IMR-90 (cell line): Measurements from ENCODE around the gene LYZL6. TPM values are rescaled to one million over a fixed set of nuclear protein-coding genes. Genes with fewer than 3 reads are reported as not detected.

Source experiments
- ATAC-seq: fragments of 200-7000 bp; cut with Tn5 transposase; 2 replicates; pipeline ENCODE4 v1.9.1; 2020; ENCODE audit warnings: low read depth, mild to moderate bottlenecking, moderate library complexity
- BruUV-seq: library from RNA; stranded (reverse); fragments of 400-500 nt; replicated peaks from 2 replicates; lab custom pipeline; 2021; lab: Mats Ljungman, UMichigan
- CTCF ChIA-PET: fragments of 300-600 bp; formaldehyde crosslinking; extraction: SDS; loops from one replicate; lab custom pipeline; 2021; ENCODE audit warnings: antibody characterized with exemption; lab: Yijun Ruan, JAX
- POLR2A ChIA-PET: fragments of 300-600 bp; sonication (Branson Sonifier 250); formaldehyde crosslinking; loops from one replicate; lab custom pipeline; 2022; ENCODE audit warnings: antibody characterized with exemption; ENCODE audit not compliant: unreplicated experiment; lab: Charles Lee
- DNase-seq: peaks from one replicate; pipeline ENCODE4 v3.0.0; 2013
- H2AFZ ChIP-seq: replicated peaks from 2 replicates; pipeline ENCODE3; 2013; ENCODE audit warnings: low read length, mild to moderate bottlenecking; ENCODE audit not compliant: poor library complexity
- H2AK5ac ChIP-seq: 2 replicates; pipeline ENCODE4 v1.6.1; 2013; ENCODE audit warnings: low read depth, low read length, inconsistent platforms
- H2AK9ac ChIP-seq: replicated peaks from 2 replicates; pipeline ENCODE3; 2013; ENCODE audit warnings: mild to moderate bottlenecking, low read depth, low read length, moderate library complexity; ENCODE audit not compliant: poor library complexity
- H2BK120ac ChIP-seq: 2 replicates; pipeline ENCODE4 v1.6.1; 2013; ENCODE audit warnings: low read depth, low read length, inconsistent platforms
- H2BK15ac ChIP-seq: 3 replicates; pipeline ENCODE4 v1.6.1; 2013; ENCODE audit warnings: low read depth, low read length, inconsistent platforms
- H2BK20ac ChIP-seq: 2 replicates; pipeline ENCODE4 v1.6.1; 2013; ENCODE audit warnings: low read depth, mild to moderate bottlenecking, inconsistent platforms, low read length, moderate library complexity
- H2BK5ac ChIP-seq: 2 replicates; pipeline ENCODE4 v1.6.1; 2013; ENCODE audit warnings: mild to moderate bottlenecking, low read depth, low read length, inconsistent platforms; ENCODE audit not compliant: poor library complexity, severe bottlenecking
- H3K14ac ChIP-seq: replicated peaks from 2 replicates; pipeline ENCODE4 v1.6.1; 2013; ENCODE audit warnings: low read depth, low read length, inconsistent platforms
- H3K18ac ChIP-seq: 2 replicates; pipeline ENCODE4 v1.6.1; 2013; ENCODE audit warnings: low read depth, low read length, control low read depth
- H3K23ac ChIP-seq: 2 replicates; pipeline ENCODE4 v1.6.1; 2013; ENCODE audit warnings: low read depth, low read length, inconsistent platforms
- H3K27ac ChIP-seq: 2 replicates; pipeline ENCODE4 v1.5.1; 2013; ENCODE audit warnings: mild to moderate bottlenecking, control low read depth, low read length; ENCODE audit not compliant: insufficient read depth
- H3K27me3 ChIP-seq: 2 replicates; pipeline ENCODE4 v1.6.1; 2013; ENCODE audit warnings: low read length; ENCODE audit not compliant: control insufficient read depth, insufficient read depth
- H3K36me3 ChIP-seq: 2 replicates; pipeline ENCODE4 v1.6.1; 2013; ENCODE audit warnings: low read length, mixed read lengths; ENCODE audit not compliant: control insufficient read depth, insufficient read depth
- H3K4ac ChIP-seq: 2 replicates; pipeline ENCODE4 v1.6.1; 2013; ENCODE audit warnings: low read depth, low read length, inconsistent platforms
- H3K4me1 ChIP-seq: 2 replicates; pipeline ENCODE4 v1.6.1; 2013; ENCODE audit warnings: low read length, mixed read lengths; ENCODE audit not compliant: control insufficient read depth, insufficient read depth
- H3K4me2 ChIP-seq: 2 replicates; pipeline ENCODE4 v1.6.1; 2013; ENCODE audit warnings: low read depth, mild to moderate bottlenecking, control low read depth, low read length, moderate library complexity
- H3K4me3 ChIP-seq: 2 replicates; pipeline ENCODE4 v1.5.1; 2013; ENCODE audit warnings: low read depth, mild to moderate bottlenecking, control low read depth, low read length, moderate library complexity; ENCODE audit not compliant: insufficient read depth
- H3K56ac ChIP-seq: 2 replicates; pipeline ENCODE4 v1.6.1; 2013; ENCODE audit warnings: low read length, inconsistent platforms; ENCODE audit not compliant: insufficient read depth; ENCODE audit errors: extremely low read depth
- H3K79me1 ChIP-seq, 2 experiments: 2 replicates each; pipeline ENCODE4 v1.6.1; 2013; ENCODE audit warnings: low read length in 2 of 2, inconsistent platforms in 1 of 2, low read depth in 1 of 2
- H3K9ac ChIP-seq: 2 replicates; pipeline ENCODE4 v1.6.1; 2013; ENCODE audit warnings: low read depth, low read length, control low read depth
- H3K9me1 ChIP-seq: 2 replicates; pipeline ENCODE4 v1.6.1; 2013; ENCODE audit warnings: low read length, inconsistent platforms; ENCODE audit not compliant: insufficient read depth
- H3K9me3 ChIP-seq: 2 replicates; pipeline ENCODE4 v1.6.1; 2013; ENCODE audit warnings: low read length; ENCODE audit not compliant: control insufficient read depth, insufficient read depth
- H4K20me1 ChIP-seq: 2 replicates; pipeline ENCODE4 v1.6.1; 2013; ENCODE audit warnings: low read length, inconsistent platforms; ENCODE audit not compliant: insufficient read depth
- H4K5ac ChIP-seq: 2 replicates; pipeline ENCODE4 v1.6.1; 2013; ENCODE audit warnings: mild to moderate bottlenecking, low read depth, low read length, control low read depth
- H4K8ac ChIP-seq, 2 experiments: 2 replicates each; pipeline ENCODE4 v1.6.1; 2013; ENCODE audit warnings: low read depth in 2 of 2, low read length in 2 of 2, control low read depth in 1 of 2, inconsistent platforms in 1 of 2
- H4K91ac ChIP-seq: 2 replicates; pipeline ENCODE4 v1.6.1; 2013; ENCODE audit warnings: low read depth, low read length, inconsistent platforms; ENCODE audit not compliant: insufficient read depth
- MXI1 ChIP-seq: IDR thresholded peaks from 2 replicates; pipeline ENCODE4 v1.6.1; 2012; ENCODE audit warnings: low read depth, mild to moderate bottlenecking, low read length, moderate library complexity, borderline replicate concordance
- SMC3 ChIP-seq: fragments of 150-350 bp; IDR thresholded peaks from 2 replicates; pipeline ENCODE4 v1.6.1; 2016; ENCODE audit warnings: low read depth, mild to moderate bottlenecking, antibody characterized with exemption, low read length, moderate library complexity
- WGBS, 2 experiments: methylation state at CpG; one replicate each; pipeline versions ENCODE4 v1.1.5 to v1.1.7; 2013; ENCODE audit warnings: missing lambda C conversion rate in 2 of 2; ENCODE audit not compliant: insufficient read length in 1 of 2; ENCODE audit errors: extremely low coverage in 2 of 2; 5-methylcytosine and 5-hydroxymethylcytosine counted together
- dilution Hi-C: fragments of 300-500 bp; cut with HindIII; formaldehyde crosslinking; loops from one replicate; pipeline ENCODE4 v1.14.3; 2018; ENCODE audit warnings: low sequenced_read_pairs; ENCODE audit not compliant: unreplicated experiment
- in situ Hi-C: fragments of 300-500 bp; cut with MboI; formaldehyde crosslinking; loops from 3 replicates; pipeline ENCODE4 v1.14.3; 2019; ENCODE audit warnings: low sequenced_read_pairs, inconsistent platforms, mixed read lengths
- intact Hi-C: fragments of 100-400 bp; cut with micrococcal nuclease; formaldehyde crosslinking; loops from 2 replicates; pipeline ENCODE4 v1.10.0; 2022
- polyA plus RNA-seq, 3 experiments: library from polyadenylated mRNA; depleted of rRNA; stranded (reverse); fragments of >200 nt; gene quantifications; 2 replicates each; pipeline ENCODE4 v1.2.3, GENCODE V29; 2012; ENCODE audit warnings: low replicate concordance in 1 of 3
- total RNA-seq: library from RNA; depleted of rRNA; stranded (reverse); fragments of >200 nt; gene quantifications from 2 replicates; pipeline ENCODE4 v1.2.3, GENCODE V29; 2012

LYZL6 gene
- total and polyA plus RNA-seq, 2 of the 4 experiments (the other 2 are of a cell fraction) = not detected

- Histone ChIP-seq H2AFZ (no peak overlapping the region), H2AK5ac (no peak overlapping the region), H4K8ac (no peak overlapping the region), H4K91ac (no peak overlapping the region), H2BK5ac (no peak overlapping the region), H3K9me3 (no peaks in the 10 kb centered on the region), H4K5ac (no peak overlapping the region), H3K4me1 (peaks cover 6% of the 10 kb centered on the region), H2AK9ac (no peak overlapping the region), H2BK15ac (no peak overlapping the region), H3K23ac (no peak overlapping the region), H3K36me3 (no peaks in the 10 kb centered on the region), H3K79me1 (no peaks in the 10 kb centered on the region), H2BK120ac (no peak overlapping the region), H4K20me1 (no peaks in the 10 kb centered on the region), H3K56ac (no peak overlapping the region), H3K14ac (no peak overlapping the region), H3K4me3 (no peak overlapping the region), H3K27ac (no peak overlapping the region), H3K9ac (no peak overlapping the region), H3K9me1 (no peaks in the 10 kb centered on the region; the same call in 1 of the 2 replicates), H2BK20ac (no peak overlapping the region), H3K27me3 (no peaks in the 10 kb centered on the region; the same call in 1 of the 2 replicates), H3K4ac (no peak overlapping the region), H3K4me2 (no peak overlapping the region), H3K18ac (no peak overlapping the region)
- ATAC-seq (no peak), DNase-seq (no peak)
- dilution Hi-C loops = no loop called here
- TF ChIP-seq SMC3 (no peak), MXI1 (no peak)
- in situ Hi-C loops = no loop called here
- CTCF ChIA-PET = interaction anchor here (0.9 to 1.0 kb wide), 2 partner anchors 95 to 169 kb away, joined by 3 to 7 read pairs; no protein-coding TSS in a partner anchor
- POLR2A ChIA-PET = no interaction called here
- BruUV-seq = no TSS peak
- intact Hi-C loops = no loop called here
- 87% methylated on average over 6 of the region's 7 CpGs; no CpG with 5 or more reads in 1 of the 2 experiments for WGBS, 2 experiments
Measured at GRCh38 chr17:35977509-35977908, 34.0 kb upstream of the LYZL6 start.
